Measurements from ENCODE around the gene MUC6.

The MUC6 gene

GRCh38 chr11:968822-969221, 67.7 kb downstream of the MUC6 start:
- in situ Hi-C loops (cut with HindIII; ENCODE audit: low sequenced_read_pairs), result no loop called here
- TF ChIP-seq CTCF (IDR thresholded peaks at IDR 0.05; ENCODE audit: low read depth, low read length, missing control alignments), result no peak
- DNase-seq (ENCODE audit: low read depth), result no peak
- H3K4me3 ChIP-seq (ENCODE audit: low read depth, low read length), result no peak overlapping the region

- no peak overlapping the region for H3K4me3 ChIP-seq (ENCODE audit: low read depth, low read length)
- DNase-seq (ENCODE audit: low read depth), result no peak
- TF ChIP-seq CTCF (IDR thresholded peaks at IDR 0.05; ENCODE audit: low read depth, low read length, missing control alignments), result no peak
- in situ Hi-C loops (cut with HindIII; ENCODE audit: low sequenced_read_pairs), result no loop called here
Measured at GRCh38 chr11:967995-968751, 68.3 kb downstream of the MUC6 start.

- no peak for DNase-seq (ENCODE audit: low read depth)
- no peak for TF ChIP-seq CTCF (IDR thresholded peaks at IDR 0.05; ENCODE audit: low read depth, low read length, missing control alignments)
- H3K4me3 ChIP-seq (ENCODE audit: low read depth, low read length), result no peak overlapping the region
- in situ Hi-C loops (cut with HindIII; ENCODE audit: low sequenced_read_pairs), result no loop called here
Measured at GRCh38 chr11:965206-965775, 71.2 kb downstream of the MUC6 start.

GRCh38 chr11:963852-964251, 72.7 kb downstream of the MUC6 start:
- DNase-seq (ENCODE audit: low read depth), result no peak
- in situ Hi-C loops (cut with HindIII; ENCODE audit: low sequenced_read_pairs), result no loop called here
- no peak for TF ChIP-seq CTCF (IDR thresholded peaks at IDR 0.05; ENCODE audit: low read depth, low read length, missing control alignments)
- no peak overlapping the region for H3K4me3 ChIP-seq (ENCODE audit: low read depth, low read length)

Measured in astrocyte of the cerebellum (primary cell).